GM18511 (cell line): ENCODE measurements around the gene TAF1.
"Not testable (repeated sequence)": the region's sequence is repeated elsewhere in the genome, so short reads cannot be mapped to it uniquely, and the experiment has no call there.

Experiments used
- ATAC-seq: cut with Tn5 transposase; IDR thresholded peaks from one replicate; pipeline ENCODE4 v1.9.1; 2021; ENCODE audit warnings: mild to moderate bottlenecking, moderate library complexity; ENCODE audit not compliant: unreplicated experiment

TAF1 gene

DNA sequence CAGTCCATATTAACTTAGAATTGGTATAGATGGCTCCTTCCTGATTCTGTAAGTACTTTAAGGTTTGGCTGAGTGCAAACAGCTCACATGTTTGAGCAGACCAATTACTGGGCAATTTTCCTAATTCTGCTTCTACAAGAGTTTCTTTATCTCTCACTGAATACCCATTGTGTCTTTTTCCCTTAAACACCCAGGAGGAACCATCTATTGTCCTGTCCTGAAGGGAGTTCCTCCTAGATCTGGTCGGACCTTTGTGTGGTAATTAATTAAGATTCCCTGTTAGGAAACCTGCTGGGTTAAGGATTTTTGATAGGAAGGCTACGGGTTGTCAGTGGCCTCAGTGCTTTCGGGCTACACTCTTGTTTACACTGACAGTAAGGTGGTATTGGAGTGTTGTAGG lies 129.8 kb downstream of the TAF1 start:
- not testable (repeated sequence) for ATAC-seq

DNA sequence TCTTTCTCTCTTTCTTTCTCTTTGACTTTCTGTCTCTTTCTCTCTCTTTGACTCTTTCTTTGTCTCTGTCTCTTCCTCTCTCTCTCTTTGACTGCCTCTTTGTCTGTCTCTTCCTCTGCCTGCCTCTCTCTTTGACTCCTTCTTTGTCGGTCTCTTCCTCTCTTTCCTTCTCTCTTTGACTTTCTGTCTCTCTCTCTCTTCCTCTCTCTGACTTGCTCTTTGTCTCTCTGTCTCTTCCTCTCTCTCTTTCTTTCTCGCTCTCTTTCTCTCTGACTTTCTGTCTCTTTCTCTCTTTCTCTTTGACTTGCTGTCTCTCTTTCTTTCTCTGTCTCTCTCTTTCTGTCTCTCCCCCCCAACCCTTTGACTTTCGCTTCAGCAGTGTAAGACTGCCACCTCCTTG lies 130.3 kb downstream of the TAF1 start:
- no peak for ATAC-seq

DNA sequence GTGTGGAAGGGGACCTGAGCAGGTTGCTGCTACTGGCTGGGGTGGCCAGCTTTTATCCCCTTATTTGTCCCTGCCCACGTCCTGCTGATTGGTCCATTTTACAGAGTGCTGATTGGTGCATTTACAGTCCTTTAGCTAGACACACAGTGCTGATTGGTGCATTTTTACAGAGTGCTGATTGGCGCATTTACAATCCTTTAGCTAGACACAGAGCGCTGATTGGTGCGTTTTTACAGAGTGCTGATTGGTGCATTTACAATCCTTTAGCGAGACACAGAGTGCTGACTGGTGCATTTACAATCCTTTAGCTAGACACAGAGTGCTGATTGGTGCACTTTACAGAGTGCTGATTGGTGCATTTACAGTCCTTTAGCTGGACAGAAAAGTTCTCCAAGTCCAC lies 135.9 kb downstream of the TAF1 start:
- not testable (repeated sequence) for ATAC-seq

DNA sequence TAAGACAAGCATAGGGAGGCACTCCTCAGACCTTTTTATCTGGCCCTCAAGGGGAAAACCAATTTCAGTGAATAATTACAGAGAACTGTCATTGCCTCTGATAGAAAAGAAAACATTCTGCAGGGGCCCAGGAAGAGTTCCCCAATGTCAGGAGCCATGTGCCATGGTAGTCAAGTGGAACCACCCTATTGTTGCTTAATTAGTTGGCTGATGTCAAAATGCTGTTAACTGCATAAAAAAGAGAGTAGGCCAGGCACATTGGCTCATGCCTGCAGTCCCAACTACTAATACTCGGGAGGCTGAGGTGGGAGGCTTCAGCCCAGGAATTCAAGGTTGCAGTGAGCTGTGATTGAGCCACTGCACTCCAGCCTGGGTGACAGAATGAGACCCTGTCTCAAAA lies 138.2 kb downstream of the TAF1 start:
- ATAC-seq: no peak

DNA sequence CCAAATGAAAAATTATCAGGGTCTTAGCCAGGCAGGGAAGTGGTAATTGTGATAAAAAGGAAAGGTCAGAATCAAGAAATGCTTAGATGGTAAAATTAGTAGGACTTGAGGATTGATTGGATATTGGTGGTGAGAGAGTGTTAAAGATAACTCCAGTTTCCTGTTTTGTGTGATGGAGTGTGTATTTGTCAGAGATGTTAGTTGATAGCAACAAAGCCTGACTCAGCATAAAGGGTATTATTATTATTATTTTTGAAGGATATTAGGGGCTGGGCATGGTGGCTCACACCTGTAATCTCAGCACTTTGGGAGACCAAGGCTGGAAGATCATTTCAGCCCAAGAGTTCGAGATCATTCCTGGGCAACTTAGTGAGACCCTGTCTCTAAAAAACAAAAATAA lies 143.1 kb downstream of the TAF1 start:
- no peak for ATAC-seq

DNA sequence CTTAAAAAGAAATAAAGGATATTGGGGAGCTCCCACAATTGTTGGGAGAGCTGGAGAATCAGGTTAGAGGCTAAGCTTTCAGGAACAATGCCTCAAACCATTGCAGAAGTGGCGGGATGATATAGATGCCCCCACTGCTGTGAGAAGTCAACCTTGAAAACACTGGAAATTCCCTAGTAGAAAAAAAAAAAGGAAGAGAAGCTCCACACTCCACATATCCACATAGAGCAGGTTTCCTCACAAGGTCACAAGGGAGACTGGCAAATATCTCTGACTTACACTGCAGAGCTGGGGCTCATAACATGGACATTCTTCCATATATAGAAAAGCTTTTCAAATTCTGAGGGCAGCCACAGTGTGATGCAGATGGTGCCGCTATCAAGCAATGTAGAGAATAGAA lies 144.0 kb downstream of the TAF1 start:
- ATAC-seq: no peak

DNA sequence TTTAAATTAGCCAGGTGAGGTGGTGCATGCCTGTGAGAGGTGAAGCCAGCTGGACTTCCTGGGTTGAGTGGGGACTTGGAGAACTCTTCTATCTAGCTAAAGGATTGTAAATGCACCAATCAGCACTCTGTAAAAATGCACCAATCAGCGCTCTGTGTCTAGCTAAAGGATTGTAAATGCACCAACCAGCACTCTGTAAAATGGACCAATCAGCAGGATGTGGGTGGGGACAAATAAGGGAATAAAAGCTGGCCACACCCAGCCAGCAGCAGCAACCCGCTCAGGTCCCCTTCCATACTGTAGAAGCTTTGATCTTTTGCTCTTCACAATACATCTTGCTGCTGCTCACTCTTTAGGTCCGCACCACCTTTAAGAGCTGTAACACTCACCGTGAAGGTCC lies 147.6 kb downstream of the TAF1 start:
- ATAC-seq: not testable (repeated sequence)

DNA sequence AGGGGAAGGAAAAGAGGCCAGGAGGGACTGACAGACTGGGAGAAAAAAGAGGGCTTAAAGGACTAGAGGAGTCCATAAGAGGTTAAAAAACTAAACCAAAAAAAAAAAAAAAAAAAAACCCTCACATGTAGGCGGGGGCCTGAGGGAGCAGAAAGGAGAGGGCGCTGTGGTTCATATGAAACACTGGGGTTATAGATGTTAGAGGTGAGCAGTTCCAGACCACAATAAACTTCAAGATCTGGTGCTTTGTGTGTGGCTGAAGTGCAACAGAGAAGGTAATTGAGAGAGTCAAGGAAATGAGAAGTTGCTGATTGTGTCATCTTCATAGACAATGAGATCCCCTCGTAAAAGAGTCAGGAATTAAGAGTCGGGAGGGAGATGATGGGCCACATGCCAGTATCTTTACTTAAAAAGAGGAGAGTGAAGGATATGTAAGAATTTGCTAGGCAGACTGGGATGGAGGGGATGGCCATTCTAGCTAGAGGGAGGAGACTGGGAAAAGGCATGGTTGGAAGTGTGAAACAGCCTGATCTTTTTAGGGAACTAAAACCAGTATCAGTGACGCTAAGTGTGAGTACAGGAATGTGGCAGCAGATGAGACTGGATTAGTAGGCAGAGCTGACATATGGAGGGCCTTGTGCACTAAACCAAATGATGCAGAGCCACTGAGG lies 148.3 kb downstream of the TAF1 start:
- ATAC-seq: peak; percentile 86

DNA sequence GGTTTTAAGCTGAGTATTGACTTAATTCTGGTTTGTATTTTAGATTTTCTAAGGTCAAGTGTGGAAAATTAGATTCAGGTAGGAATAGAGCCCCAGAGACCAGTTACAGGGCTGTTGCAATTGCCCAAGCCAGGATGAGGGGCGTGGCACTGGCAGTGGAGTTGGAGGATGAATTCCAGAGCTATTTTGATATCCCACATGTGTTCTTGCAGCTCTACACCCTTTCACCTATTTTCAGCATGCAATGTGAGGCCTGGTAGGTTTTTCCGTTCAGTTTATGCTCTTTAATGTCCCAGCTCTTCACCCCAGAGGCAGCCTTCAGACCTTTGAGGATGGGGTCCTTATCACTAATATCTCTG lies 148.9 kb downstream of the TAF1 start:
- ATAC-seq: no peak
